H1 (cell line): ENCODE results near the gene TNFAIP1.

Experiments used
- EZH2 ChIP-seq: fragments of 200-600 bp; sonication (generic); IDR thresholded peaks from 2 replicates; pipeline ENCODE4 v1.7.1; 2012; ENCODE audit warnings: low read depth, mild to moderate bottlenecking, moderate library complexity, low read length, inconsistent platforms; ENCODE audit not compliant: severe bottlenecking
- POLR2A ChIP-seq, 2 experiments: IDR thresholded peaks; 1 replicate in 1 of 2; 2 replicates in 1 of 2; pipeline ENCODE4 v1.6.1; 2011; ENCODE audit warnings: low read depth in 2 of 2, low read length in 2 of 2, mild to moderate bottlenecking in 2 of 2; ENCODE audit errors: control extremely low read depth in 1 of 2
- TAF1 ChIP-seq: IDR thresholded peaks from 2 replicates; pipeline ENCODE4 v1.6.1; 2011; ENCODE audit warnings: mild to moderate bottlenecking, low read depth, low read length
- TEAD4 ChIP-seq: IDR thresholded peaks from 2 replicates; pipeline ENCODE4 v1.6.1; 2012; ENCODE audit warnings: low read depth, low read length, inconsistent platforms, mixed read lengths
- TF ChIP-seq, protein P1 (sequence below), 3 experiments: IDR thresholded peaks; 1 replicate in 2 of 3; 2 replicates in 1 of 3; pipeline versions ENCODE4 v1.5.1 to v1.6.1; 2011; ENCODE audit warnings: low read length in 3 of 3, mild to moderate bottlenecking in 3 of 3, inconsistent platforms in 2 of 3, low read depth in 1 of 3, moderate library complexity in 1 of 3; ENCODE audit not compliant: insufficient read depth in 1 of 3; ENCODE audit errors: control extremely low read depth in 1 of 3

DNA sequence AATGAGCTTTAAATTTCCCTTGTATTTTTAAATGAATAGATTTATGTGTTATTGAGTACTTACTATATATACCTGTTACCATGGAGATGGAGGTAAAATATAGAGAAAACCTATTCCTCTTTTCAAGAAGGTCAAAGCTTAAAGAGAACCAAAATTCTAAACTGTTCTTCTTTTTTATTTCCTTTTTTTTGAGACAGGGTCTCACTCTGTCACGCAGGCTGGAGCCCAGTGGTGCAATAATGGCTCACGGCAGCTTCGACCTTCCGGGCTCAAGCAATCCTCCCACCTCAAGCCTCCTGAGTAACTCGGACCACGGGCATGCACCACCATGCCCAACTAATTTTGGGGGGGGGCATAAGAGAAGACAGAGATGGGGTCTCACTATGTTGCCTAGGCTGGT lies 41.6 kb upstream of the TNFAIP1 start:
- TF ChIP-seq TAF1 (no peak), TEAD4 (no peak), EZH2 (no peak), POLR2A (IDR thresholded peaks at IDR 0.05; ENCODE audit: control extremely low read depth in 1 of 2, low read depth in 2 of 2, low read length in 2 of 2) (no peak)
- TF ChIP-seq, protein P1, sequence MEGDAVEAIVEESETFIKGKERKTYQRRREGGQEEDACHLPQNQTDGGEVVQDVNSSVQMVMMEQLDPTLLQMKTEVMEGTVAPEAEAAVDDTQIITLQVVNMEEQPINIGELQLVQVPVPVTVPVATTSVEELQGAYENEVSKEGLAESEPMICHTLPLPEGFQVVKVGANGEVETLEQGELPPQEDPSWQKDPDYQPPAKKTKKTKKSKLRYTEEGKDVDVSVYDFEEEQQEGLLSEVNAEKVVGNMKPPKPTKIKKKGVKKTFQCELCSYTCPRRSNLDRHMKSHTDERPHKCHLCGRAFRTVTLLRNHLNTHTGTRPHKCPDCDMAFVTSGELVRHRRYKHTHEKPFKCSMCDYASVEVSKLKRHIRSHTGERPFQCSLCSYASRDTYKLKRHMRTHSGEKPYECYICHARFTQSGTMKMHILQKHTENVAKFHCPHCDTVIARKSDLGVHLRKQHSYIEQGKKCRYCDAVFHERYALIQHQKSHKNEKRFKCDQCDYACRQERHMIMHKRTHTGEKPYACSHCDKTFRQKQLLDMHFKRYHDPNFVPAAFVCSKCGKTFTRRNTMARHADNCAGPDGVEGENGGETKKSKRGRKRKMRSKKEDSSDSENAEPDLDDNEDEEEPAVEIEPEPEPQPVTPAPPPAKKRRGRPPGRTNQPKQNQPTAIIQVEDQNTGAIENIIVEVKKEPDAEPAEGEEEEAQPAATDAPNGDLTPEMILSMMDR (IDR thresholded peaks at IDR 0.05; ENCODE audit: control extremely low read depth in 1 of 3, insufficient read depth in 1 of 3, low read depth in 1 of 3, low read length in 3 of 3): no peak
